Chondrocyte (in vitro differentiated cells): ENCODE data around the gene NPTX1. TPM values are rescaled to one million over a fixed set of nuclear protein-coding genes. Genes with fewer than 3 reads are reported as not detected.
A peak's percentile ranks its signal among the peaks of the same experiment; 100 is the strongest.

Experiments
- DNase-seq: peaks from one replicate; pipeline ENCODE4 v3.0.0; 2021; ENCODE audit warnings: mixed read lengths, low spot score
- H3K27ac Mint-ChIP-seq: one replicate; pipeline ENCODE4 v1.8.0; 2021; ENCODE audit warnings: mild to moderate bottlenecking, moderate library complexity, mixed read lengths; ENCODE audit not compliant: unreplicated experiment
- H3K27me3 Mint-ChIP-seq: 2 replicates; pipeline ENCODE4 v1.8.0; 2021; ENCODE audit warnings: low read depth, mixed read lengths
- H3K36me3 Mint-ChIP-seq: 2 replicates; pipeline ENCODE4 v1.8.0; 2021; ENCODE audit warnings: low read depth, mixed read lengths
- H3K4me1 Mint-ChIP-seq: 2 replicates; pipeline ENCODE4 v1.8.0; 2021; ENCODE audit warnings: low read depth, mild to moderate bottlenecking, mixed read lengths
- H3K4me3 Mint-ChIP-seq: one replicate; pipeline ENCODE4 v1.8.0; 2021; ENCODE audit warnings: mild to moderate bottlenecking, moderate library complexity, mixed read lengths; ENCODE audit not compliant: unreplicated experiment
- H3K9me3 Mint-ChIP-seq: 2 replicates; pipeline ENCODE4 v1.8.0; 2021; ENCODE audit warnings: low read depth, mixed read lengths
- total RNA-seq: library from RNA; stranded (reverse); gene quantifications from 3 replicates; pipeline ENCODE4 v1.2.1, GENCODE V29; 2021
- TF ChIP-seq, protein P1 (sequence below): fragments of 200-600 bp; sonication (generic); IDR thresholded peaks from 2 replicates; pipeline ENCODE4 v1.5.0; 2021; ENCODE audit warnings: antibody characterized with exemption, mild to moderate bottlenecking, moderate library complexity

Gene NPTX1
- total RNA-seq, 1 donor from 2014 or later, result 16.5 TPM

DNA sequence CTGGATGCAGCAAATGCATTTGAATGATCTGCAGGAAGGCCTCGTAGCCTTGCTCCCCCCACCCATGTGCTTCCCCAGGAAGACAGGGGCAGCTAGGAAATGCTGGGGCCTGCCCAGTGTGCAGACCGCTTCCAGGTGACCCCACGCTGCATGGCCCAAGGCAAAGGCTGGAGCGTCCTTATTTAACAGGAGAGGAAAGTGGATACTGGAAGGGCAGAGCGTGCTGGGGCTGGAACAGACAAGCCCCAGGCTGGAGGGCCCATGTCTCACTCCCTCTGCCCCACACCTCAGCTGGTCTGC lies 26.1 kb upstream of the NPTX1 start:
- Mint-ChIP-seq H3K27ac (peak overlapping the region; percentile 29), H3K4me1 (peaks cover 56% of the 10 kb centered on the region), H3K27me3 (no peaks in the 10 kb centered on the region), H3K4me3 (no peak overlapping the region), H3K9me3 (no peaks in the 10 kb centered on the region), H3K36me3 (no peaks in the 10 kb centered on the region)
- TF ChIP-seq, protein P1, sequence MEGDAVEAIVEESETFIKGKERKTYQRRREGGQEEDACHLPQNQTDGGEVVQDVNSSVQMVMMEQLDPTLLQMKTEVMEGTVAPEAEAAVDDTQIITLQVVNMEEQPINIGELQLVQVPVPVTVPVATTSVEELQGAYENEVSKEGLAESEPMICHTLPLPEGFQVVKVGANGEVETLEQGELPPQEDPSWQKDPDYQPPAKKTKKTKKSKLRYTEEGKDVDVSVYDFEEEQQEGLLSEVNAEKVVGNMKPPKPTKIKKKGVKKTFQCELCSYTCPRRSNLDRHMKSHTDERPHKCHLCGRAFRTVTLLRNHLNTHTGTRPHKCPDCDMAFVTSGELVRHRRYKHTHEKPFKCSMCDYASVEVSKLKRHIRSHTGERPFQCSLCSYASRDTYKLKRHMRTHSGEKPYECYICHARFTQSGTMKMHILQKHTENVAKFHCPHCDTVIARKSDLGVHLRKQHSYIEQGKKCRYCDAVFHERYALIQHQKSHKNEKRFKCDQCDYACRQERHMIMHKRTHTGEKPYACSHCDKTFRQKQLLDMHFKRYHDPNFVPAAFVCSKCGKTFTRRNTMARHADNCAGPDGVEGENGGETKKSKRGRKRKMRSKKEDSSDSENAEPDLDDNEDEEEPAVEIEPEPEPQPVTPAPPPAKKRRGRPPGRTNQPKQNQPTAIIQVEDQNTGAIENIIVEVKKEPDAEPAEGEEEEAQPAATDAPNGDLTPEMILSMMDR, result no peak
- no peak for DNase-seq

DNA sequence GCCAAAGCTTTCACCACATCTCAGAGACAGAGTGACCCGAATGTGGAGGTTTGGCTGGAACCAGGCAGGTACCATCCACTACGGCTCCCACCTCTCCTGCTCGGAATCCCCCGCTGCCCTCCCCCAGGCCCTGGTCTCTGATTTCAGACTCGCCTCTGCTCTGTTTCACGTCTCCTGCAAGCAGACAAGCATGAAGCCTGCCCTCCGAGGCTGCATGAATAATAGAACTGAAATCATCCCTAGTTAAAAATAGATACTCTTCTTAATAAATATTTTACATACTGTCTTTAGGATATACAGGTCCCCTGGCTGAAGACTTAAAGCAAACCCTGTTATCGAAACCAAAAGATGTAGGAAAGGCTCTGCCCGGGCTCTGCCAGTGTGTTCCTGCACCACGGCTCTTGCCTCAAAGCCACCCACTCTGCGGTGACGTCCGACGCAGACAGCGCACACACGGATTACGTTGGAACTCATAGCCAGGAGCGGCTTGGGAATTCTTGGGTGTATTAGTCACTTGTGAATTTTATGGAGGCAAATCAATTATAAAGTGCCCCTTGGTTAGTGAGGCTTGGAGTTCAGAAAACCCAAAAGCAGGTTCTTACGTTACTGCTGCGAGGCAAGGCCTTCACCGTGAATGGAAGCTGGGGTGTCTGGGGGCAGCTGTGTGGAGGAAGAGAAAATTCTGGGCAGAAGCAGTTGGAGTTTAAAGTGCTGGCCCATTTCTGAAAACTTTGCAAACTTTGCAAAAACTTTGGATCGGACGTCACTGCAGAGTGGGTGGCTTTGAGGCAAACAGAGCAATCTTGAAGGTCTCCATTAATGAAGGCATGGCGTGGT lies 25.6 kb upstream of the NPTX1 start:
- H3K4me1 Mint-ChIP-seq, result peaks cover 56% of the 10 kb centered on the region
- DNase-seq, result no peak
- no peaks in the 10 kb centered on the region for H3K36me3 Mint-ChIP-seq
- TF ChIP-seq, protein P1, result no peak
- H3K27me3 Mint-ChIP-seq, result no peaks in the 10 kb centered on the region
- H3K27ac Mint-ChIP-seq, result peak overlapping the region; percentile 72
- H3K9me3 Mint-ChIP-seq, result no peaks in the 10 kb centered on the region
- H3K4me3 Mint-ChIP-seq, result no peak overlapping the region

DNA sequence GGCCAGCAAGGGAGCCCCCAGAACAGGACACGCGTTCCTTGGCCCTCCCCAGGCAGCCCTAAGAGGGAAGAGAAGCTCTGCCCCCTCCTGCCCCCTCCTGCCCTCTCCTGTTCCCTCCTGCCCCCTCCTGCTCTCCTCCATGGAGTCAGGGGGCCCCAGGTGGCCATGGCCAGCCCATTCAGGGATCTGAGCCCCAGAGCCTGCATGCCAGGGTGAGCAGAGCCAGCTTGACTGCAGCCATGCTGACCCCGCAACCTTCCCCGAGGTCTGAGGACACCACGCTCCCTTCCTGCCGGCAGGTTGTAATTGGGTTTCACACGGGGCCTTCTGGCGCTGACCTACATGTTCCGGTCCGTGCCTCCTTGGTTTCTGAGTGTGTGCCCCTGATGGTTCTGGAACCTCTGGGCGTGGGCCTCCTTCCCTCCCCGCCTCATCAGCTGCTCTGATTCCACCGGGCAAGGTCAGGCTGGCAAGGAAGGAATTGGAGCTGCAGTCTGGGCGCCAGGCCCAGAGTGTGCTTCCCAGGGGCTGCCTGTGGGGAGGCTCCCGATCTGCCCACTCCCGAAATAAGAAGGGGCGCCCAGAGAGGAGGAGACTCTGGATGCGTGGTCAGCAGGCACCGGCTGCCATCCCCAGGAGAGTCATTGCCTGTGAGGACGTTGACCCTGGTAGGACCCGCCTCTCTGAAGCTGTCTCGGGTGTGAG lies 23.7 kb upstream of the NPTX1 start:
- TF ChIP-seq, protein P1, result no peak
- H3K4me1 Mint-ChIP-seq, result peaks cover 47% of the 10 kb centered on the region
- DNase-seq, result no peak
- no peaks in the 10 kb centered on the region for H3K27me3 Mint-ChIP-seq
- H3K27ac Mint-ChIP-seq, result no peak overlapping the region
- no peaks in the 10 kb centered on the region for H3K36me3 Mint-ChIP-seq
- no peak overlapping the region for H3K4me3 Mint-ChIP-seq
- no peaks in the 10 kb centered on the region for H3K9me3 Mint-ChIP-seq

DNA sequence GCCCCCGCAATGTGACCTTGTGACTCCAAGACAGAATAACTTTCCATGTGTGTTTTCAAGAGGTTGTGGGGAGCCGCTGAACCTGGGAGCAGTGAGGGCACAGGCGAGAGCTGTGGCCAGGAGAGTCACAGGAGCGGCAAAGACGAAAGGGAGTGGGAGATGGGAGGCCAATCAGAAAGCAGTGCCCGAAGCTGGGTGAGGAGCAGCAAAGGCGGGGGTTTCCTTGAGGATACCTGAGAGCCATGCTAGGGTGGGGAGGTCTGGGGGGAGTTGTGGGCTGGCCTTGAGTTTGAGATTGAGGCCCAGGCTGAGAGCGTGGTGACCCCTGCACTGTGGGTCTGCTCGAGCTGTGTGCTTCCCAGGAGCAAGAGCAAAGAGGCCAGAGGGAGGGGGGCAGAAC lies 23.2 kb upstream of the NPTX1 start:
- DNase-seq, result no peak
- H3K36me3 Mint-ChIP-seq, result no peaks in the 10 kb centered on the region

DNA sequence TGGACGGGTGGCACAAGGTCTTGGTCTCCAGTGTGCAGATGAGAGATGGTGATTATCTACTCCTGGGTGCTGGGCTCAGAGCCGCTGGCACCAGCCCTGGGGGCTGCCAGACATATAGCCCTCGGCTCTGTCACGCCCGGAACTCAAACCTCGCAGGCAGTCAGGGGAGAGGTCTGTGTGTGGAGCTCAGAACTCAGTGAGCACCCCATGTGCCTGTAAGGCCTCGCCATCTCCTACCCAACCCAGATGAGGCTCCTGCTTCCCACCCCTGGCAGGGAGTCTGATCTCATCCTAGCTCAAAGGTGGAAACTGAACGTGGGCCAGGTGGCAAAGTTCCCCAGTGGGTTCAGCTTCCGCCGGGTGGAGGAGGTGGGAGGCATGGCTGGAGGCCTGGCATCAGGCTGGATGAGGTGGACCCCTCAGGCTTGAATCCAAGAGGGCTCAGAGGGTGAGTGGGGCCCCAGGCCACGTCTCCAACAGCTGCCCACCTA lies 22.6 kb upstream of the NPTX1 start:
- Mint-ChIP-seq H3K9me3 (no peaks in the 10 kb centered on the region), H3K4me3 (no peak overlapping the region), H3K27ac (peak overlapping the region; percentile 59), H3K4me1 (peaks cover 36% of the 10 kb centered on the region), H3K27me3 (no peaks in the 10 kb centered on the region), H3K36me3 (no peaks in the 10 kb centered on the region)
- TF ChIP-seq, protein P1, result no peak
- DNase-seq, result no peak

More for the DNA sequence above, 23.2 kb upstream of the NPTX1 start:
- H3K27me3 Mint-ChIP-seq, result no peaks in the 10 kb centered on the region
- no peak overlapping the region for H3K27ac Mint-ChIP-seq
- H3K4me1 Mint-ChIP-seq, result peaks cover 41% of the 10 kb centered on the region
- TF ChIP-seq, protein P1, result no peak
- no peaks in the 10 kb centered on the region for H3K9me3 Mint-ChIP-seq
- no peak overlapping the region for H3K4me3 Mint-ChIP-seq
